ENCODE measurements around the gene ASPRV1.
"Not testable (repeated sequence)": the region's sequence is repeated elsewhere in the genome, so short reads cannot be mapped to it uniquely, and the experiment has no call there.

ASPRV1 gene

GRCh38 chr2:69959425-69959824 is 2.0 kb downstream of the ASPRV1 start:
- no peak for DNase-seq

- no peak for DNase-seq
Measured at GRCh38 chr2:69958480-69958879, 3.0 kb downstream of the ASPRV1 start.

GRCh38 chr2:69957965-69958364 is 3.5 kb downstream of the ASPRV1 start:
- no peak for DNase-seq

DNA sequence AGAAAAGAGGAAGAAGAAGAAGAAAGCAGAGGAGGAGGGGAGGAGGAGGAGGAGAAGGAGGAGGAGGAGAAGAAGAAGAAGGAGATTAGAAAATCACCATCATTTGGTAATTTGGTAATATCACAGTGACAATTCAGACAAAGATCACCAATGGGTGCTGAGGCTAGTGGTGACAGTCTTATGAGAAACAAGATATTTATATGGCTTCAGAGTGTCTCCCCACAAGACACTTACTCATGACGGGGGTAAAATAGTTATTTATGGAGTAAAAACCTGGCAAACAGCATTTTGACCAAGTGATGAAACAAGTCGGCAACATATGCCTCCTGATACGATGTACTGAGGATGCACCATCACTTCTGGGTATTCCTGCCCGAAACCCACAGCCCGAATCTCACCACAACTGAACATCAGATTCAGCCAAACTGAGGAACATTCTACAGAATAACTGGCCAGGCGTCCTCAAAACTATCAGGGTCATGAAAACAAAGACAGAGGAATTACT is 4.9 kb downstream of the ASPRV1 start:
- no peak for DNase-seq

DNA sequence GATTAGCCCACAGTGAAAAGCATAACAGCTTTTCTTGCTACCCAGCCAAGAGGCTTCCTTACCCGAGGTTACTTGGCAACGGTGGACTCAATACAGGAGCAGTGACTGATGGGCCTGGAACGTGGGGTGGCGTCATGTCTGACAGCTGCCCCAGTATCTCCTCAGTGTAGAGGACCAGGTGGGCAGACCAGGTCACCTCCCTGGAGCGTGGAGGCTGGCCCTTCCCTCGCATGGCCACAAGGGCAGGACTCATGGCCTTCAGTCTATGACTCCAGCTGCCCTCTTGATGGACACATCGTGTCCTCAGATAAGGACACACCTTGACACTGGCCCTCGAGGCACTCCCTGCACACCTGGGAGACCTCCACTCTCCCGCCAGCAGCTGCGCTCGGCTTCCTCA is 6.4 kb downstream of the ASPRV1 start:
- DNase-seq = no peak

DNA sequence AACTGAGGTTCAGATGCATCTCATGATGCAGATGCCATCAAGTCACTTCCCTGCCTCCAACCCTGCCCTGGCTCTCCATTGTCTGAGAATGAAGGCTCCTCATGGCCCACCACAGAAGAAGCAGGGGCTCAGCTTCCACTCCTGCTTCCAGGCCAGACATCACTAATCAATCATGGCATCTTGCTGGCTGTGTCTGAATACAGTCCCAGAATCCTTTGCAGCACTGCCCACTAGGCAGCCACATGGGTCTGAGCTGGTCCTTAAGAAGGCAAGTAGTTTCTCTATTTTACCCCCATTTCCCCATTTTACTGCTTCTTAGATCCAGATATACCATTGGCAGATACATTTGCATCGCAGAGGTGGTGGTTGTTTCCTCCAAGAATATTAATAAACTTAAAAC is 7.3 kb downstream of the ASPRV1 start:
- DNase-seq = no peak

DNA sequence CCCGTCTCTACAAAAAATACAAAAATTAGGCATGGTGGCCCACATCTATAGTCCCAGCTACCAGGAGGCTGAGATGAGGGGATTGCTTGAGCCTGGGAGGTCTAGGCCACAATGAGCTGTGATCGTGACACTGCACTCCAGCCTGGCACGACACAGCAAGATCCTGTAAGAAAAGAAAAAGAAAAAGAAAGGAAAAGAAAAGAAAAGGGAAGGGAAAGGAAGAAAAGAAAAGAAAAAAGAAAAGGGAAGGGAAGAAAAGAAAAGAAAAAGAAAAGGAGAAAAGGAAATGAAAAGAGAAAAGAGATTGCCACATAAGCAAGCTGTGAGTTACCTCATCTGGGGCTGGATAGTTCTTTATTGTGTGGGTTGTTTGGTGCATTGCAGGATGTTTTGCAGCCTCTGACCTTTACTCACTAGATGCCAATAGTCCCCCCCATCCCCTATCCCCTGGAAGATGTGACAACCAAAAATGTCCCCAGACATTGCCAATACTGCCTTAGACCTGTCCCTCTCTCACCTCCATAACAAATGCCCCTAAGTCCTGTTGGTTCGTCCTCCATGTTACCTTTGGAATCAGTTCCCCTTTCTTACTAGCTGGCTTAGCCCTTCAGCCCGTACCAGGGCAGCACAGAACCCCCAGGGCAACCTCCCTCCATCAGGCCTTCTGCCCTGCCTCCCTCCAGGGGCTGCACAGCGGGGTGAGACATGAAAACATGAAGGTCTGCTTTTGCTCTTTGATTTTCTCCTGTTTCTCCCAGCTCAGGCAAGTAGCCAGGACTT is 8.9 kb downstream of the ASPRV1 start:
- no peak for DNase-seq

DNA sequence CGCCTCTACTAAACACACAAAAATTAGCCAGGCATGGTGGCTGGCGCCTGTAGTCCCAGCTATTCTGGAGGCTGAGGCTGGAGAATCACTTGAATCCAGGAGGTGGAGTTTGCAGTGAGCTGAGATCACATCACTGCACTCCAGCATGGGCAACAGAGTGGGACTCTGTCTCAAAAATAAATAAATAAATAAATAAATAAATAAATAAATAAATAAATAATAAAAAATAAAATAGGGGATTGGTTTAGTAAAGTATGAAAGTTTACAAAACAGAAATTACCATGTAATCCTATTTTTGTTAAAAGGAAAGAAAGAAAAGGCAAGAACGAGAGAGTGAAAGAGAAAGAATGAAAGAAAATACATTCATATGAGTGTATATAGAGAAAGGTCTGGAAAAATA is 10.8 kb downstream of the ASPRV1 start:
- not testable (repeated sequence) for DNase-seq

- no peak for DNase-seq
Measured at GRCh38 chr2:69950241-69950640, 11.2 kb downstream of the ASPRV1 start.

- no peak for DNase-seq
Measured at GRCh38 chr2:69948963-69949645, 12.3 kb downstream of the ASPRV1 start.

DNA sequence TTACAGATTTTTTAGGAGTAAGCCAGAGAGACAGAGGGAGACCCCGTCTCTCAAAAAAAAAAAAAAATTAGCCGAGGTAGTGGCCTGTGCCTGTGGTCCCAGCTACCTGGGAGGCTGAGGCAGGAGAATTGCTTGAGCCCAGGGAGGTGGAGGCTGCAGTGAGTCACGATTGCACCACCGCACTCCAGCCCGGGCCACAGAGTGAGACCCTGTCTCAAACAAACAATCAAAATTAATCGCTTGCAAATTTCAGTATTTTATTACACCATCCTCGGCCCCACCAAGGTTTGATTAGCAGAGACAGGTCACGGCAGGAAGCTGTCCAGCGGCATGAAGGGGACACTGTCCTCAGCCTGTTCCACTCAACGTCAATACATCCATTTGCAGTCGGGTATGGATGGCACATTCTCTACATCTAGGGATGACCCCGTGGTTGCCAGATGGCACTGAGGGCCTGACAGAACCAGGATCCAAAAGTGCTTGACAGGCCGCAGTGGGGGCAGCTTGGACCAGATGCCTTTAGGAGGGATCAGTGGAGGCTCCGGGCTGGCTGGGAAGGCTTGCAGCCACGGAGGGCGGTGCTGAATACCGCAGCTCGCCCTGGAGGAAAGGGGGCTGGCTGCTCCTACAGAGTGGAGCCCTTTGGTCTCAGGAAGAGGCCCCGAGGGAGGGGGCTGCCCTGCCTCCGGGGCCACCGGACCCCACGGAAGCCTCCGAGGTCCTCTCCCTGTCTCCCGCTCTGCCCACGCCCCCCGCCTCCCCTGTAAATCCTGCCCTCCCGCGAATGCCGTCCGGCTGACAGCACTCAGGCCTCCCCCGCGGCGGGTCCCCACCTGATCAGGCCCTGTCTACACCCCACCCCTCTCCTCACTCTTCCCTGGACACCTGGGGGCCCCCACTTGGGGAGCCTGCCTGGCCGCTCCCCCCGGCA is 13.1 kb downstream of the ASPRV1 start:
- DNase-seq = no peak

DNA sequence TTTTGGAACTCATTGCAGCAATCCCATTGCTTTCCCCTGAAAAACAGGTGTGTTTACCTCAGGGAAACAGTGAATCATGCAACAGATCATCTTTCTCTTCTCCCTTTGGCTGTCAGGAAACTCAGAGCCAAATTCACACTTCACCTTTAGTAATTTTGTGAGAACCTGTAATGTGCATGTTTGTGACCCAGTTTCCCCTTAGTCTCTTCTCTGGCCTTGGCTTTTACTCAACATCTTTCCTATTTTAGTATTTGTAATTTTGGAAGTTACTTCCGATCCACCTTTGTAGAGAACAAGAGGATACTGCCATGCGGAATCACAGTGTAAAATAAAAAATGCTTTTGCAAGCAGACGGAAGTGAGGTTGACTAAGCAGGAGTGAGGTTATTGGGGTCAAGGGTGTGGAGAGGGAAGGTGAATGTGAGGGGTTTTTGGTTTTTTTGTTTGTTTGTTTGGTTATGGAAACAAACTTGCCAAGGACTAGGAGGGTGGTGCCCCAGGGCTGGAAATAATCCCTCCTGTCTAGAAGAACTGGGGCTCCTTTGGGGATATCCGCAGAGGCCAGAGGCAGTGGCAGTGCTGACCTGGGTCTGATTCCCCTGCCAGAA is 14.0 kb downstream of the ASPRV1 start:
- no peak for DNase-seq

GRCh38 chr2:69946351-69947324 is 14.8 kb downstream of the ASPRV1 start:
- no peak for DNase-seq

DNA sequence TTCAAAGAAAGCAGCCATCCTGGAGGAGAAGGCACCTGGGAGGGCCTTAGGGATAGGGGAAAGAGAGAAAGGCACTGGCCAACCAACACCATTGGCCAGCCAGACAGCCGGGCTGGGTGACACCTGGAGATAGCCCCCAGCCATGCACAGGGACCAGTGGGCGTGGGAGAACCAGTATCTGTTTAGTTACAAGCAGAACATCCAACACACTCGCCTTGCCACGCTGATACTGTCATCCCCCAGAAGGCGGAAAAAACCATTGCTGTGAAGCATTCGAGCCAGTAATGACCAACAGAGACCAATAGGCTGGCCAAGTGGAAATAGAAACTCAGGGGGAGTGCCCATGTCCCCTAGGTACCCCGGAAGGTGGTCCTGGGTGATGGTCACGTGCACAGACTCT is 15.5 kb downstream of the ASPRV1 start:
- DNase-seq = no peak

DNA sequence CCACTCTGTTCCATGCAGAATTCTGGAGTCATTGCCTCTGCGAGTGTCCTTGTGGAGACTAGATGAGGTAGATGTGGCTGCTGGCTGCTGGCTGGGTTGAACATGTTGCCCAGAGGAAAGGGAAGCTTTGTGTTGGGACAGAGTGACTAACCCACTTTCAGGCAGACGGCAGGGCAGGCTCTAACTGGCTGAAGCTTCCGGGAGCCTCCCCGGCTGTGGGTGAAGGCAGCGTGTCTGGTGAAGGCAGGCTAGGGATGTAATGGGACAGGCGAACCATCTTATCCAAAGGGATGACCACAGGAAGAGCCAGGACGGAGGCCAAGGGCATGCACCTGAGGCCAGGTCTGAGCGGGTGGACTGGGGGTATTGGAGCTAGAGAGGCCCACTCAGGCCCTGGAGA is 16.0 kb downstream of the ASPRV1 start:
- DNase-seq = no peak

- no peak for DNase-seq
Measured at GRCh38 chr2:69944756-69945155, 16.7 kb downstream of the ASPRV1 start.

DNA sequence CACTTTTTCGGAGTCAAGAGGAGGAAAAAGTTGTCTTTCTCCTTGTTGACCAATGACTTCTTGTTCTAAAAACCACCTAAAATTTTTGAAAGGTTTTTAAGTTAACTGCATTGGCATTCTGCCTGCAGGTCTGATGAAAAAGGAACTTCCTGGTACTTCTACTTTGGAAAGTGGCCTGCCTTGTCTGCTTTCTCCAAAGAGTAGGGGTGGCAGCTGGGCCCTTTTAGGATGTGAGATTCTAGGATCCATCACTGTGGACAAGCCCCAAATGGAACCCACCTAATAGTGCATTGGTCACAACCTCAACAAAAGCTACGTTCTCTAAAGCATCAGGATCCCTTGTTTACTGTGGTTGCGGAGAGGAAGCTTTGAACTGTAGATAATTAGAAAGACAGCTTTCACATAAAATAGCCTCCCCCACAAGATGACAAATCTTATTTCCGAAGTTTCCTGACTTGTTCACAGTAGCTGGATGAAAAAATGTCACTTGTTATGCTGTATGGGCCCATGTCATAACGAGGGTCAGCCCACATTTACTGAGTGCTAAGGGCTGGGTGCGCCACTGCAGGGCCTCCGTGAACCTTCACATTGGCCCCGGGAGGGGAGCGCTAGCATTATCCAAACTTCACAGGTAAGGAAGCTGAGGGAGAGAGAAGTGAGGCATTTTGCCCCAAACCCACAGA is 17.4 kb downstream of the ASPRV1 start:
- DNase-seq = no peak

- no peak for DNase-seq
Measured at GRCh38 chr2:69943000-69943842, 18.2 kb downstream of the ASPRV1 start.

GRCh38 chr2:69940691-69941090 is 20.7 kb downstream of the ASPRV1 start:
- no peak for DNase-seq

DNA sequence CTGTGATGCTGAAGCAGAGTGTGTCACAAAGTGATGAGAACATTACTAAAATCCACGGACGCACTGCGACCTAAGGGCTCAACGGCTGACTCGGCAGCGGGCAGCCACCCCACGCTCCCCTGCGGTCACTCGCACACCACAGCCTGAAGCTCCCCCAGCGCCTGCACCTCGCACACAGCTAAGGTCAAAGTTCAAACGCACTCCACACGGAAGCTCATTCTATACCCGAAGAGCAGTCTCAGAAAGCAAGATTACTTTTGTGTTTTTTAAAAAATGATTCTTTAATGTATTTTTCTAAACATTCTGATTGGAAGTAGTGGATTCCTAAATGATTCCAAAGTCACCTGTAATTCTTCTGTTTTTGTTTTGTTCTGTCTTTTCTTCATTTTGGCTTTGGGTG is 21.7 kb downstream of the ASPRV1 start:
- no peak for DNase-seq

All from cortex of kidney (tissue), 1 donor.